Caco-2 (cell line): ENCODE results near the gene CTTNBP2. TPM values are rescaled to one million over a fixed set of nuclear protein-coding genes. Genes with fewer than 3 reads are reported as not detected.

Source experiments
- BruUV-seq: library from RNA; stranded (reverse); fragments of 400-500 nt; replicated peaks from 2 replicates; lab custom pipeline; 2021; lab: Mats Ljungman, UMichigan
- CTCF ChIA-PET: fragments of 300-600 bp; sonication (Branson Sonifier 250); formaldehyde crosslinking; loops from one replicate; lab custom pipeline; 2022; ENCODE audit warnings: antibody characterized with exemption; lab: Charles Lee
- POLR2A ChIA-PET: fragments of 300-600 bp; sonication (Branson Sonifier 250); formaldehyde crosslinking; loops from one replicate; lab custom pipeline; 2022; ENCODE audit warnings: antibody characterized with exemption; lab: Charles Lee
- DNase-seq, 2 experiments: peaks; one replicate each; pipeline versions ENCODE4 v3.0.0 to v3.0.0-alpha.2; 2020 to 2022
- H3K27me3 ChIP-seq: replicated peaks from 2 replicates; pipeline ENCODE4 v1.6.0; 2011; ENCODE audit warnings: low read length; ENCODE audit not compliant: control insufficient read depth, insufficient read depth
- H3K36me3 ChIP-seq: 2 replicates; pipeline ENCODE4 v1.5.1; 2011; ENCODE audit warnings: low read length; ENCODE audit not compliant: control insufficient read depth, insufficient read depth
- H3K4me1 ChIP-seq: fragments of 250-450 bp; sonication (Bioruptor Pico); 2 replicates; pipeline ENCODE4 v1.5.1; 2020; ENCODE audit warnings: mild to moderate bottlenecking
- H3K4me3 ChIP-seq: 2 replicates; pipeline ENCODE4 v1.5.1; 2011; ENCODE audit warnings: low read depth, mild to moderate bottlenecking, control low read depth, low read length
- H3K9me3 ChIP-seq: fragments of 250-450 bp; sonication (Bioruptor Pico); 2 replicates; pipeline ENCODE4 v1.5.1; 2020; ENCODE audit warnings: mild to moderate bottlenecking, moderate library complexity
- H3K27ac Mint-ChIP-seq: one replicate; pipeline ENCODE4 v1.8.0; 2022; ENCODE audit warnings: mixed read lengths; ENCODE audit not compliant: unreplicated experiment
- H3K27me3 Mint-ChIP-seq: one replicate; pipeline ENCODE4 v1.8.0; 2022; ENCODE audit warnings: mixed read lengths; ENCODE audit not compliant: insufficient read depth, unreplicated experiment
- H3K36me3 Mint-ChIP-seq: one replicate; pipeline ENCODE4 v1.8.0; 2022; ENCODE audit warnings: mild to moderate bottlenecking, mixed read lengths; ENCODE audit not compliant: insufficient read depth, unreplicated experiment
- H3K4me1 Mint-ChIP-seq: one replicate; pipeline ENCODE4 v1.8.0; 2022; ENCODE audit warnings: low read depth, mixed read lengths; ENCODE audit not compliant: unreplicated experiment
- H3K4me3 Mint-ChIP-seq: one replicate; pipeline ENCODE4 v1.8.0; 2022; ENCODE audit warnings: mild to moderate bottlenecking, moderate library complexity, mixed read lengths; ENCODE audit not compliant: unreplicated experiment
- H3K9me3 Mint-ChIP-seq: one replicate; pipeline ENCODE4 v1.8.0; 2022; ENCODE audit warnings: mixed read lengths; ENCODE audit not compliant: unreplicated experiment
- CTCF ChIP-seq, 2 experiments: fragments of 200-600 bp in 1 of 2; IDR thresholded peaks; 1 replicate in 1 of 2; 2 replicates in 1 of 2; pipeline versions ENCODE4 v1.5.1 to v1.8.0; 2011 to 2022; ENCODE audit warnings: antibody characterized with exemption in 1 of 2, control low read depth in 1 of 2, inconsistent platforms in 1 of 2, low read depth in 1 of 2, low read length in 1 of 2, mild to moderate bottlenecking in 1 of 2, moderate library complexity in 1 of 2; ENCODE audit not compliant: insufficient read depth in 1 of 2, severe bottlenecking in 1 of 2, unreplicated experiment in 1 of 2
- intact Hi-C: fragments of 100-400 bp; cut with micrococcal nuclease; formaldehyde crosslinking; loops from one replicate; pipeline ENCODE4 v1.10.0; 2022; ENCODE audit not compliant: unreplicated experiment
- total RNA-seq: library from RNA; stranded (reverse); gene quantifications from 2 replicates; pipeline ENCODE4 v1.2.3, GENCODE V29; 2022

The CTTNBP2 gene
- total RNA-seq, 1 experiment from 2014 or later = 3.2 TPM

DNA sequence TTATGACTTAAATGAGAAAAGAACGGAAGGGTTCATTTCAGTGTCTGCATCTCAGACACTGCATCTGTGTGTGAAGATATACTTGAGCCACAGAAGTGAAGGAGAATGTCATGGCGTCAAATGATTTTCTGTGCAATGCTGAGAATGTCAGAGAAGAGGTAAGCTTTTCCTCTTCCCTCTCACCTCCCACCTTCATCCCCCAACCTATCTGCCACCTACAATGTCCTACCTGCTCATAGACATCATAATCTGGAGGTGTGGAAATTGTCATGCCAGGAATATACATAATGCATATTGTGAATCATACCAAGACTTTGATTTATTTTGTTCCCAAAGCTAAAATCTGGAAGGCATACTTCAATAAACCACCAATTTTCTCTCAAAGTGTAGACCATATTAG lies 53.7 kb downstream of the CTTNBP2 start:
- Mint-ChIP-seq H3K4me1 (peaks cover 7% of the 10 kb centered on the region), H3K36me3 (no peaks in the 10 kb centered on the region), H3K4me3 (no peak overlapping the region), H3K27ac (no peak overlapping the region), H3K9me3 (no peaks in the 10 kb centered on the region), H3K27me3 (no peaks in the 10 kb centered on the region)
- H3K9me3 ChIP-seq = no peaks in the 10 kb centered on the region
- no TSS peak for BruUV-seq
- H3K4me3 ChIP-seq = no peak overlapping the region
- intact Hi-C loops = no loop called here
- no peaks in the 10 kb centered on the region for H3K4me1 ChIP-seq
- no peak for TF ChIP-seq CTCF (IDR thresholded peaks at IDR 0.05; ENCODE audit: insufficient read depth in 1 of 2, low read depth in 1 of 2, low read length in 1 of 2, severe bottlenecking in 1 of 2, unreplicated experiment in 1 of 2)
- no peaks in the 10 kb centered on the region for H3K27me3 ChIP-seq
- CTCF ChIA-PET = no interaction called here
- POLR2A ChIA-PET = no interaction called here
- no peak for DNase-seq
- no peaks in the 10 kb centered on the region for H3K36me3 ChIP-seq

DNA sequence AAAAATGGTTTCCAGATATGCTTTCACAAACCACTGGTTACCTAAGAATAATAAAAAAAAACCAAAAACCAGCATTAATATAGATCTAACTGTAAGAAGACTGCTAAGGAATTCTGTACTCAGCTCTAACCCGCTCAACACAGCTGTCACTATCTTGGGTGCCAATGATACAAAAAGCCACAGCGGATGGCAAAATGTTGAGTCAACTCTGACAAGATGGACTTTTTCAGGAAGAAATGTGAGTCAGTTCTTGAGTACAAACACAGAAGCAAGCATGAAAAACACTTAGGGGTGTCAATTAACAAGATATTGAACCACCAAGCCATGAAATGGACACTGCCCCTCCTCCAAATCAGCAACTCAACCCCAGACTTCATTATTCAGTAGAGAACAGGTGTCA lies 55.0 kb downstream of the CTTNBP2 start:
- DNase-seq = no peak
- no peak overlapping the region for H3K4me3 ChIP-seq
- Mint-ChIP-seq H3K27me3 (no peaks in the 10 kb centered on the region), H3K4me3 (no peak overlapping the region), H3K4me1 (peaks cover 7% of the 10 kb centered on the region), H3K27ac (no peak overlapping the region), H3K9me3 (no peaks in the 10 kb centered on the region), H3K36me3 (no peaks in the 10 kb centered on the region)
- ChIA-PET POLR2A (no interaction called here), CTCF (no interaction called here)
- TF ChIP-seq CTCF (IDR thresholded peaks at IDR 0.05; ENCODE audit: insufficient read depth in 1 of 2, low read depth in 1 of 2, low read length in 1 of 2, severe bottlenecking in 1 of 2, unreplicated experiment in 1 of 2) = no peak
- H3K27me3 ChIP-seq = no peaks in the 10 kb centered on the region
- no peaks in the 10 kb centered on the region for H3K4me1 ChIP-seq
- H3K9me3 ChIP-seq = no peaks in the 10 kb centered on the region
- intact Hi-C loops = no loop called here
- no peaks in the 10 kb centered on the region for H3K36me3 ChIP-seq
- BruUV-seq = no TSS peak

DNA sequence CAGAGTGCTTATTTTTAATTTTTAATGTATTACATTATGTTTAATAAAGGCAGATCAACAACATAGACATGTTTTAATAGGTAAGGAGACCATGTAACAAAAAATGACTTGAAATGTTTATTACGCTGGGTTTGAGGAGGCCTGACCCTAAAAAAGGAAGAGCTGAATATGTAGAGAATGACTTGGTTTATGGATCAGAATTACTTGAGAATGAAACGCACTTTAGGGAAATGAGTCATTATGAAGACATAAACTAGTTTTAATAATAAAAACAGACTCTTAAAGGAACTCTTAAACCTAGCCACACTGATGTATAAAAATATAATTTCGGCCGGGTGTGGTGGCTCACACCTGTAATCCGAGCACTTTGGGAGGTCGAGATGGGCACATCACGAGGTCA lies 56.5 kb downstream of the CTTNBP2 start:
- Histone ChIP-seq H3K4me1 (no peaks in the 10 kb centered on the region), H3K36me3 (no peaks in the 10 kb centered on the region), H3K27me3 (no peaks in the 10 kb centered on the region), H3K9me3 (no peaks in the 10 kb centered on the region), H3K4me3 (no peak overlapping the region)
- no peak for DNase-seq
- CTCF ChIA-PET = no interaction called here
- no peaks in the 10 kb centered on the region for H3K36me3 Mint-ChIP-seq
- H3K27ac Mint-ChIP-seq = no peak overlapping the region
- no TSS peak for BruUV-seq
- peaks cover 7% of the 10 kb centered on the region for H3K4me1 Mint-ChIP-seq
- POLR2A ChIA-PET = no interaction called here
- no peaks in the 10 kb centered on the region for H3K27me3 Mint-ChIP-seq
- H3K4me3 Mint-ChIP-seq = no peak overlapping the region
- intact Hi-C loops = no loop called here
- H3K9me3 Mint-ChIP-seq = no peaks in the 10 kb centered on the region
- TF ChIP-seq CTCF (IDR thresholded peaks at IDR 0.05; ENCODE audit: insufficient read depth in 1 of 2, low read depth in 1 of 2, low read length in 1 of 2, severe bottlenecking in 1 of 2, unreplicated experiment in 1 of 2) = no peak
